Measurements from ENCODE around the gene FABP7. TPM values are rescaled to one million over a fixed set of nuclear protein-coding genes. Genes with fewer than 3 reads are reported as not detected.
"Not testable (repeated sequence)": the region's sequence is repeated elsewhere in the genome, so short reads cannot be mapped to it uniquely, and the experiment has no call there.

The FABP7 gene
- 1.6 and 1.7 TPM in 2 replicates for total RNA-seq (2014; rRNA removed; shearing (Covaris generic))

- no peaks in the 10 kb centered on the region for H3K36me3 ChIP-seq
- no peak for DNase-seq
- H3K4me1 ChIP-seq, result no peaks in the 10 kb centered on the region
- H3K27ac ChIP-seq, result no peak within 1 kb of the TSS
- no peaks in the 10 kb centered on the region for H3K9me3 ChIP-seq (replicated peaks)
- H3K4me3 ChIP-seq, result no peak within 1 kb of the TSS
- H3K27me3 ChIP-seq, result no peaks in the 10 kb centered on the region
Observed at GRCh38 chr6:122779667-122780066, at the start of gene FABP7. TSS of gene FABP7 (plus strand) at chr6:122779716. CDS start at chr6:122779795, 79 bp downstream.

GRCh38 chr6:122730334-122730733 is 49.2 kb upstream of the FABP7 start:
- Histone ChIP-seq H3K36me3 (no peaks in the 10 kb centered on the region), H3K27me3 (no peaks in the 10 kb centered on the region), H3K4me1 (peaks cover 14% of the 10 kb centered on the region), H3K4me3 (no peak overlapping the region), H3K9me3 (replicated peaks) (no peaks in the 10 kb centered on the region), H3K27ac (no peak overlapping the region)
- no peak for DNase-seq

- peaks cover 17% of the 10 kb centered on the region for H3K4me1 ChIP-seq
- H3K9me3 ChIP-seq (replicated peaks), result no peaks in the 10 kb centered on the region
- no peaks in the 10 kb centered on the region for H3K36me3 ChIP-seq
- no peaks in the 10 kb centered on the region for H3K27me3 ChIP-seq
- peak in 1 of 2 experiments; percentile 81 for DNase-seq
- H3K27ac ChIP-seq, result no peak overlapping the region
- no peak overlapping the region for H3K4me3 ChIP-seq
Observed at GRCh38 chr6:122730775-122731386, 48.6 kb upstream of the FABP7 start.

GRCh38 chr6:122733259-122733658 is 46.3 kb upstream of the FABP7 start:
- H3K4me3 ChIP-seq, result no peak overlapping the region

GRCh38 chr6:122734529-122735395 is 44.8 kb upstream of the FABP7 start:
- peak overlapping the region; percentile 10 for H3K4me3 ChIP-seq
- H3K27me3 ChIP-seq, result no peaks in the 10 kb centered on the region
- peak overlapping the region; percentile 99 for H3K27ac ChIP-seq
- peaks cover 31% of the 10 kb centered on the region for H3K4me1 ChIP-seq
- H3K36me3 ChIP-seq, result no peaks in the 10 kb centered on the region
- peak in 1 of 2 experiments; percentile 60 for DNase-seq
- H3K9me3 ChIP-seq (replicated peaks), result no peaks in the 10 kb centered on the region

More at GRCh38 chr6:122733259-122733658, 46.3 kb upstream of the FABP7 start:
- no peak overlapping the region for H3K27ac ChIP-seq
- no peaks in the 10 kb centered on the region for H3K27me3 ChIP-seq
- no peaks in the 10 kb centered on the region for H3K9me3 ChIP-seq (replicated peaks)
- peaks cover 31% of the 10 kb centered on the region for H3K4me1 ChIP-seq
- no peak for DNase-seq
- no peaks in the 10 kb centered on the region for H3K36me3 ChIP-seq

- H3K9me3 ChIP-seq (replicated peaks), result no peaks in the 10 kb centered on the region
- H3K4me1 ChIP-seq, result peaks cover 31% of the 10 kb centered on the region
- peak; percentile 73 to 94 for DNase-seq
- no peaks in the 10 kb centered on the region for H3K36me3 ChIP-seq
- H3K27ac ChIP-seq, result peak overlapping the region; percentile 99
- no peaks in the 10 kb centered on the region for H3K27me3 ChIP-seq
- peak overlapping the region; percentile 40 for H3K4me3 ChIP-seq
Observed at GRCh38 chr6:122735582-122735981, 43.9 kb upstream of the FABP7 start.

DNA sequence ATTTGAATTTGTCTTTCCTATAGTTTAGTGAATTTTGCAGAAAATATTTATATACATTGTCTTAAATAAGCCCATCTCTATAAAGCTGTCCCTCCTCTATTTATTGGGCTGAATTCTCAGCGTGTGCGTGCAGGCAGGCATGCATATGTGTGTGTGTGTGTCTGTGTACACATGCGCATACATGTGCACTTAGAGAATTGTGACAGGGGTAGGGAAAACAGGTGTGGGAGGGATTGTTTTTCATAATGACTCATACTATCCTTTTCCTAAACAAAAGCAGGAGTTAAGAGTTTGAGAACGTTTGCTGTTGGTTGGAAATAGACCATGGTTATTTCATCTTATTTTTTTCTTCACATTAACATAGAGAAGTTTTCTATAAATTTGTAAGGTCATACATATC is 43.4 kb upstream of the FABP7 start:
- H3K36me3 ChIP-seq, result no peaks in the 10 kb centered on the region
- H3K27ac ChIP-seq, result peak overlapping the region; percentile 99
- H3K9me3 ChIP-seq (replicated peaks), result no peaks in the 10 kb centered on the region
- peaks cover 31% of the 10 kb centered on the region for H3K4me1 ChIP-seq
- no peaks in the 10 kb centered on the region for H3K27me3 ChIP-seq
- DNase-seq, result peak; percentile 78 to 92
- peak overlapping the region; percentile 40 for H3K4me3 ChIP-seq

GRCh38 chr6:122736616-122737015 is 42.9 kb upstream of the FABP7 start:
- H3K9me3 ChIP-seq (replicated peaks), result no peaks in the 10 kb centered on the region
- peak in 1 of 2 experiments; percentile 63 for DNase-seq
- no peaks in the 10 kb centered on the region for H3K36me3 ChIP-seq
- peaks cover 31% of the 10 kb centered on the region for H3K4me1 ChIP-seq
- H3K4me3 ChIP-seq, result peak overlapping the region; percentile 40
- H3K27me3 ChIP-seq, result no peaks in the 10 kb centered on the region
- peak overlapping the region; percentile 99 for H3K27ac ChIP-seq

GRCh38 chr6:122740091-122740490 is 39.4 kb upstream of the FABP7 start:
- Histone ChIP-seq H3K27ac (no peak overlapping the region), H3K4me1 (peaks cover 19% of the 10 kb centered on the region), H3K4me3 (no peak overlapping the region), H3K27me3 (no peaks in the 10 kb centered on the region), H3K36me3 (no peaks in the 10 kb centered on the region), H3K9me3 (replicated peaks) (no peaks in the 10 kb centered on the region)
- DNase-seq, result no peak

DNA sequence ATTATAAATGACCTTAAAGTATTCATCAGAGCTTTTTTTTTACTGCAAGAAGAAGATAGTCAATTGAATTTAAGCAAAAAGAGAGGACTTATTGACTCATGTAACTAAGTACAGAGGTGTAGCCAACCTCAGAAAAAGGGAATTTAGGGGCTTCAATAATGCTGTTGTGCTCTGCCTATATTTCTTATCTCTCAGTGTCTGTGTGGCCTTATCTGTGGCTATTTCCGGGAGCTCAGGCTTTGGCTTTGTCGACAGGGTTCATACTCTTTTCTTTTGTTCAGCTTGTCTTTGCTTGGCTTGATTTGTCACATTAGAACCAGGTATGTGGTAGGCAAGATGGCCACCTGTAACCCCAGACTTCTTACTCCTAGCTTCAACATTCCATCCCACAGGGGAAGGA is 38.6 kb upstream of the FABP7 start:
- H3K36me3 ChIP-seq, result no peaks in the 10 kb centered on the region
- H3K27me3 ChIP-seq, result no peaks in the 10 kb centered on the region
- no peak overlapping the region for H3K27ac ChIP-seq
- H3K9me3 ChIP-seq (replicated peaks), result no peaks in the 10 kb centered on the region
- peaks cover 14% of the 10 kb centered on the region for H3K4me1 ChIP-seq
- H3K4me3 ChIP-seq, result no peak overlapping the region
- DNase-seq, result no peak

DNA sequence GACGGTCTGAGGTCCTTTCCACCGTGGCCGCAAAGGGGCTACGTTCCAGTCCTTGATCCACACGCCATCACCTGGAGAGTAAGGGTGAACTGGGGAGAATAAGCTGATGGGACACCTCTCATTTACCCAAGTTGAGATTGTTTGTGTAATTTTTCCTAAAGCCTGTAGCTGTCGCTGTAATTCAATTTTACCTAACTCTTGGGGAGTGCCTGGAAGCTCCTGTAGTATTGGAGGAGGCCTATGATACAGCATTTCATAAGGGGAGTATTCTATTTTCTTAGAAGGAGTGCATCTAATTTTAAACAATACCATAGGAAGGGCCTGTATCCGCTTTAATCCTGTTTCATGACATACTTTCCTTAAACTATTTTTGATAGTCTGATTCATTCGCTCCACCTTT is 35.3 kb upstream of the FABP7 start:
- H3K27me3 ChIP-seq; DNase-seq; H3K4me1 ChIP-seq; H3K9me3 ChIP-seq (replicated peaks); H3K27ac ChIP-seq; H3K36me3 ChIP-seq; H3K4me3 ChIP-seq: not testable (repeated sequence)

DNA sequence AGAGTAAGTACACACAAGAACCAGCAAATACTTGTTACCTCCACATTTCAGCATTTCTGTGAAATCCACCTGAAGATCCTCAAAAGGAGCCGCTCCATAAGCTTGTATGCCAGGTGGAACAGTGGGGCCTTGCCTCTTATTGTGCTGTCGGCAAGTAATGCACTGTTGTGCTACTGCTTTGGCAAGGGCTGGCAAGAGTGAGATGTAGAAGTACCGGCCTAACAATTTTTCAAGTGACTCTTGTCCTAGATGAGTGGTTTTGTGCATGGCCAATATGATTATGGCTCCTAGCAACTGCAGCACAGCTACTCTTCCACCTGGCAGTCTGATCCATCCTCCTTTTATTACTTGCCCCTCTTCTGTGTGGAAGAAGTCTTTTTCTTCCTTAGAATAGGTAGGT is 34.7 kb upstream of the FABP7 start:
- not testable (repeated sequence) for H3K27ac ChIP-seq; H3K4me1 ChIP-seq; H3K27me3 ChIP-seq; DNase-seq; H3K4me3 ChIP-seq; H3K9me3 ChIP-seq (replicated peaks); H3K36me3 ChIP-seq

- no peaks in the 10 kb centered on the region for H3K27me3 ChIP-seq
- no peak overlapping the region for H3K27ac ChIP-seq
- H3K4me3 ChIP-seq, result no peak overlapping the region
- no peaks in the 10 kb centered on the region for H3K36me3 ChIP-seq
- no peak for DNase-seq
- H3K9me3 ChIP-seq (replicated peaks), result peaks cover 4% of the 10 kb centered on the region
- H3K4me1 ChIP-seq, result peaks cover 18% of the 10 kb centered on the region
Observed at GRCh38 chr6:122746688-122747087, 32.8 kb upstream of the FABP7 start.

- Histone ChIP-seq H3K9me3 (replicated peaks) (peaks cover 4% of the 10 kb centered on the region), H3K4me3 (no peak overlapping the region), H3K27me3 (no peaks in the 10 kb centered on the region), H3K27ac (no peak overlapping the region), H3K36me3 (no peaks in the 10 kb centered on the region), H3K4me1 (peaks cover 21% of the 10 kb centered on the region)
- no peak for DNase-seq
Observed at GRCh38 chr6:122747573-122747972, 31.9 kb upstream of the FABP7 start.

GRCh38 chr6:122748945-122749344 is 30.6 kb upstream of the FABP7 start:
- H3K4me3 ChIP-seq; H3K9me3 ChIP-seq (replicated peaks); DNase-seq; H3K27me3 ChIP-seq; H3K36me3 ChIP-seq: not testable (repeated sequence)
- H3K27ac ChIP-seq, result peak overlapping the region; percentile 58
- H3K4me1 ChIP-seq, result peaks cover 21% of the 10 kb centered on the region

Measured in SJCRH30 (cell line).